ENCODE data around the gene DPEP2NB.
"Not testable (repeated sequence)": the region's sequence is repeated elsewhere in the genome, so short reads cannot be mapped to it uniquely, and the experiment has no call there.

DPEP2NB gene

DNA sequence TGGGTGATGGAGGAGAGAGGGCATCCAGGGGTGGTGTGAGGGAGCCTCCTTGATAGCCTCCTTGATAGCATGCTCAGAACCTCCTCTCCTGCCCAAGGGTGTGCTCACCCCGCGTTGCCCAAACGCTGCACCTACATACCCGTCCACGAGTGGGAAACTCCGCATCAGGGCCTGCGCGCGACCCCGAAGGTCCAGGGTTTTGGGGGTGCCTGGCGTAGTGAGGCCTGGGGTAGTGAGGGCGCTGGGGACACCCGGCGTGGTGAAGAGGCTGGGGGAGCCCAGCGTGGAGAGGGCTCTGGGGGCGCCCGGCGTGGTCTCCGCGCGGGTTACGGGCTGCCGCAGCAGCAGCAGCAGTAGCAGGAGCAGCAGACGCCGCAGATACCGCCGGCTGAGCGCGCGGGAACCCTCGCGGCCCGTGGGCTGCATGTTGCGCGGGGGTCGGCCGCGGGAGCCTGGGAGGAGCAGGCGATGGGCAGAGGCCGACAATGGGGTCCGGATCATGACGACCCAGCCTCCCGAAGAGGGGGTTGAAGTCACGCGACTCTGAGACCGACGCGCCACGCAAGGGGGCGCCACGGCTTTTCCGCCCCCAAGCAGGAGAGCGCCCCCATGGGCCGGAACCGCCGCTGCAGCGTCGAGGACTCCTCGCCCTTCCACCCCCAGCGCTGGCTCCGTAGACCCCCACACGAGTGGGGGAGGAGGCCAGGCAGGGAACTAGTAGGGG is 35.6 kb downstream of the DPEP2NB start, which contains the start of gene DPEP3:
DPEP3 (minus strand) TSS at position 545 of the 724 bp plus-strand sequence; CDS start at position 426, 119 bp downstream.
- DNase-seq, result no peak

DNA sequence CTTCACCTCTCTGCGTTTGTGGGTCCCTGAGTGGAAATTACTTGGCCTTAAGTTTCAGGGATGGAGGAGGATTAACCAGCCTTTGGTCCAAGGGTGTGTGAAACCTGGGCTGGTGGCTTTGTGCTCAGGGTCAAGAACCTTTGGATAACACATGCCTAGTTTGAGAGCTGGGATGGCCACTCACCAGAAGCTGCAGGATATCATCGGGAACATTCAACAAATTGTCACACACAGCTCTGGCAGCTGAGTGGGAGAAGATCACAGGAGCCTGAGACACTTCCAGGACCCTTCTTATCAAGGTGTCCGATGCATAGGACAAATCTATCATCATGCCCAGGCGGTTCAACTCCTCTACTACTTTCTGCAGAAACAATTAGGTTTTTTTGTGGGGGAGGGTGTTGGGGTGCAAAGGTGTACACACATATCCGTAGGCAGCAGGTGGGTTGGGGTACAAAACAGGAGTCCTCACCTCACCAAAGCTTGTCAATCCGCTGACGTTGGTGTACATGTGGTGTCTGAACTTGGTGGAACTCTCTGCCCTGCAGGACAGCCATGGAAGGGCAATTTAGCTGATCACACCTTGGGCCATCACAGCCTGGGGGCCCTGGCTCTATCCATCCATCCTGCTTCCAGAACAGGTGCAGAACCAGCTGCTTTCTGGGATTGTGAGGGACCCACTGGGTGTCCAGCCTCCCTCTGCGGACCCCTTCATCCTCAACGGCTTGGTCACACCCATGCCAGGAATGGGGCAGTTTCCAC is 38.1 kb downstream of the DPEP2NB start:
- no peak for DNase-seq

DNA sequence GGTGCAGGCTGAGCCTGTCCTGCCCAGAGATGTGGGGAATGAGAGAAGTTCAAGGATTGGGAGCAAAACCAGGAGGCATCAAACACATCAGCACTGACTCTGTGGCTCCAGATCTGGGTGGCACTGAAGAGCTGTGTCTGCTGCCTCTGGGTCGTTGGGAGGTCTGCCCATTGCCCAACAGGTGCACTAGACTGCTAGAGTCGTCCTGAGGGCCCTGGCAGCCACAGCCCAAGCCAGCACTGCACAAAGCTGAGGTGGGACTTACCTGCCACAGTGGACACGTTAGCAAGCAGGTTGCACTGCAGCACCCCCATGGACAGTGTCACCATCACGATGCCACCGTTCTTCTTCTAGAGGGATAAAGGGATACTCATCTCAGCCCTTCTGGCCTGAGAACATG is 38.7 kb downstream of the DPEP2NB start:
- no peak for DNase-seq

DNA sequence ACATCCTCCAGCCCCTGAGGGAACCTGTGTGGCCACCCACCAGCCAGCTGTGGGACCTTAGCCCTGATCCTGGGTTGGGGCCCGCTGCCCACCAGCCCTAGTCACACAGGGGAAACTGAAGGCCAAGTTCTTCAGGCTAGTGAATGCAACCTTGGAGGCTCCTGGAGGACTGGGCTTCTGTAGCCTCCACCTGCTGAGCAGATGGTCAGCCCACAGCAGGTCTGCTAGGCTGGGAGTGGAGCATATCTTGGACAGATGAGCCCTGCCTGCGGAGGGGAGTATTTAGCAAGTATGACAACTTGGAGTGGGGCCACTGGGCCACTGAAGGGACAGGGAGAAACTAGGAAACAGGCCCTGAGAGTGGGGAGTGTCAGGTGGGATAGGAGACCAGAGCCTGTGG is 39.5 kb downstream of the DPEP2NB start:
- no peak for DNase-seq

DNA sequence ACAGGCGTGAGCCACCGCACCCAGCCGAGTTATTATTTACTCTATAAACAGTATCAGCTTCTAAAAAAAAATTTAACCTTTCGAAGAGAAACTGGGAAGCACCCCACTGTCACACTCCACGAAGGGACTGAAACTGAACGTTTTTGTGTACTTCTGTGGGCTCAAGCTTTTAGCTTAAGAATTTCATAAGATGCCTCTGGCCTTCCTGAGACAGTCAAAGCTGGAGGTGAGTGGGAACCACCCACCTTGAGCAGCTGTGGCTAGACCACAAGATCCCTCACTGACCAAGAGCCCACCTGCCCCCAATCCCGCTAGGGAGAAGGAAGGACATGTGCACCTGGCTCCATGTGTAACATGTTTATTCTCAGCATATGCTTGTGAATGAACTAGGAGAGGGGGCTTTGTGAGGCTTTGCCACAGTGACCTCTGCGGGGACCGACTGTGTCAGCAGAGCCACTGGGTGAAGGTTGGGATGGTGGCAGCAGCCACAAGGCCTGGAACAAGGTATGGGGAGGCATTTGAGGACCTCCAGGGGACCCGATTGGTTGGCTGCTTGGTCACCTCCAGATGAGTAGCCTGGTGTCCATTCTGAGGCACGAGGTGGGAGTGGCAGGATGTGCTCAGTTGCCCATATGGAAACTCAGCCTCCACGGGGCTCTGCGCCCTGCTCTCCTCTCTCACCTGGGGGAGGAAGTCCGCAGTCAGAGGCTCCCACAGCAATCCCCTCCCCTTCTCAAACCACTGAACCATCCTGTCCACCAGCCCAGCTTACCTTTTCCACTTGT is 40.2 kb downstream of the DPEP2NB start:
- no peak for DNase-seq

DNA sequence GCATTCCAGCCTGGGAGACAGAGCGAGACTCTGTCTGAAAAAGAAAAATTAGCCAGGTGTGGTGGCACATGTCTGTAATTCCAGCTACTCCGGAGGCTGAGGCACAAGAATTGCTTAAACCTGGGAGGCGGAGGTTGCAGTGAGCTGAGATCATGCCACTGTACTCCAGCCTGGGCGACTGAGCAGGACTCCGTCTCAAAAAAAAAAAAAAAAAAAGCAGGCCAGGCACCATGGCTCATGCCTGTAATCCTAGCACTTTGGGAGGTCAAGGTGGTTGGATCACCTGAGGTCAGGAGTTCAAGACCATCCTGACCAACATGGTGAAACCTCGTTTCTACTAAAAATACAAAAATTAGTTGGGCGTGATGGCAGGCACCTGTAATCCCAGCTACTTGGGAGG is 43.4 kb downstream of the DPEP2NB start:
- not testable (repeated sequence) for DNase-seq

DNA sequence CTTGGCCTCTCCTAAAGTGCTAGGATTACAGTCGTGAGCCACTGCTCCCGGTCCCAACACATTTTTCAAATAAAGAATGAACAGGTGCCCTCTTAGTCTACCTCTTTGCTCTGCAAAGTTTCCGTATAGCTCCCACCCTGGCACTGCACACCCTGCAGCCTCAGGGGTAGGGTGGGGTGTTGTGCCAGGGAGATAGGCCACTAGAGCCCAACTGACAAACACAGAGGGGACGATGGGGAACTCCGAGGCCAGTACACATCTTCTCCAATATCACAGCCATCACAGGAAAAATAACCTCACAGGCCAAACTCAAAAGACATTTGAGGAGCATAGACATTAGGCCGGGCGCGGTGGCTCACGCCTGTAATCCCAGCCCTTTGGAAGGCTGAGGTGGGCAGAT is 44.6 kb downstream of the DPEP2NB start:
- DNase-seq, result no peak

DNA sequence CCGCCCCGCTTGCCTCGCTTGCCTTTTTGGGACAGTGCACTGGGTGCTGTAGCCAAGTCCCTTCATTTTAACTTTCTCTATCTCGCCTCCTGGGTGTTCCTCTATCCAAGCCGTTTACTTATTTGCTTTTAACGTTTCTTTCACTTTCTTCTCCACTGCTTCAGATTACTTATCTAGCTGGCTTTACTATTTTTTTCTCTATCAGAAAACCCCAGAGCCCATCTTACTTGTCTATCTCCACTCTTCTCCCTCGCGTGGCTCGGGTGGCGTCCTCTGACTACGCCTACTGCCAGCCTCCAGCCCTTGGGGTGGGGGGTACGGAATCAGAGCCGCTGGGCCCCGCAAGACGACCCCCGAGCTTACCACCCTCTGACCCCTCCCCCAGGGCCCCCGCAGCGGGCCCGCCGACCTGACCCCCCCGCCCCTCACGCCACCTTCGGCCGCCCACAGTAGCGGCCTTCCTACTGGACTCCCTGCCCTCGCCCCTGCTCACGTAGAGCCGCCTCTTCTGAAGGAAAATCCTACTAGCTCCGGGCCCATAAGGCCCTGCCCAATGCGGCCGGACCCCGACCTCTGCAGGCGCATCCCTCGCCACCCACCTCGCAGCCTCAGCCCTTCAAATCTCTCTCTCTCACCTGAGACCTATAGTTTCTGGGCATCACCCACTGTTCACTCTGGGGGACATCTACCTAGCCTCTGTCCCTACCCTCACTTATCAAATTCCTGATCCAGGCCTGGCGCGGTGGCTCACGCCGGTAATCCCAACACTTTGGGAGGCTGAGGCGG is 46.3 kb downstream of the DPEP2NB start:
- no peak for DNase-seq

DNA sequence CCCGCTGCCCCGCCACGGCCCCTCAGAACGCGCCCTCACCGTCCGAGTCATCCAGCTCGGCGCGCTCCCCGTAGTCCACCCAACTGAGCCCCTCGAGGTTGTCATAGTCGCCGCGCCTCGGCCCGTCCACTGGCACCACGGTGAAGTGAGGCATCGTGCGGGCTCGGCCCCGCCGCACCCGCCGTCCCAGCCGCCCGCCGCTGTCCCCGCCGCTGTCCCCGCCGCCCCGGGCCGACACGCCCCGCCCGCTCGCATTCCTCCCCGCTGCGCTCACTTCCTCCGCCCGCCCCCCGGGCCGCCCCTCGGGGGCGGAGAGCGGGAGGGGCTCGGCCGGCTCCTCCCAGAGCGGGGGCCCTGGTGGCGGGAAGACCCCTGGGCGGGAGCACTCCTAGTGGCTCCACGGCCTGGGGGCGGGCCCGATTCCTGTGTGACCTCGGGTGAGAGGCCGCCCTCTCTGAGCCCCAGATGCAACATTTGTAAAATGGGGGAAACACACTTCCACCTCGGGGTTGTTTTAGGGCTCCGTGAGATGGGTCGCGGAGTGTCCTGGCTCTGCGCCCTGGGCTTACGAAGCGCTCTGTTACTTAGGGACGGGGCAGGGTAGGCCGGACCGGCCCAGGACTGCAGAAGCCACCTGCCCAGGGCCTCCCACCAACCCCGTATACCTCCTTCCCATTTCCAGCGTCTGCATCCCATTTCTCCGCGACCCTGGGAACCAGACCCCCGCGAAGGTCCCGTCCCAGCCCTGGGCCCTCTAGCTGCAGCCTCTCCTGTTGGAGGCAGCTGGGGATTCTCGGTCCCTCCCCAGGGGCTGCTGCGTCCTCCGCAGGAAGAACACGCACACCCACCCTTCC is 47.1 kb downstream of the DPEP2NB start, which contains the start of gene SLC12A4:
SLC12A4 (minus strand) TSS at position 238 of the 854 bp plus-strand sequence; CDS start at position 154, 84 bp downstream.
- peak; percentile 78 for DNase-seq

DNA sequence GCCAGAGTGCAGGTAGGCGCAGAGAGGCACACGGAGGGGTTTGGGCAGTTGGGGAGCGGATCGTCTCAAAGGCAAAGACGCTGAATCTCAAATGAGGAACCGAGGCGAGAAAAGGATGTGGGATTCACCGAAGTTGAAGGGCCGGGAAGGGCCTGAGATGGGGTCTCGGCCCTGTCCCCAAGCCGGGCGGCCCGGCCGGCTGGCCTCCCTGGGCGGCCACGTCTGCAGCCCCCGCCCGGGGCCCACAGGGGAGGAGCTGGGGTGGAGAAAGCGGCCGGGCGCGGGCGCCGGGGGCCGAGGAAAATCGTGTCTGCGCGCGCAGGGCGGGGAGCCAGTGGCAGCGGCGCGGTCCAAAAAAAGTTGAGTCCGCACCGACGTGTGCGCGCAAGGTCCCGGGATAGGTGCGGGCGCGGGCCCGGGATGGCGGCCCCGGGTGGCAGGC is 47.7 kb downstream of the DPEP2NB start:
- peak; percentile 22 for DNase-seq

DNA sequence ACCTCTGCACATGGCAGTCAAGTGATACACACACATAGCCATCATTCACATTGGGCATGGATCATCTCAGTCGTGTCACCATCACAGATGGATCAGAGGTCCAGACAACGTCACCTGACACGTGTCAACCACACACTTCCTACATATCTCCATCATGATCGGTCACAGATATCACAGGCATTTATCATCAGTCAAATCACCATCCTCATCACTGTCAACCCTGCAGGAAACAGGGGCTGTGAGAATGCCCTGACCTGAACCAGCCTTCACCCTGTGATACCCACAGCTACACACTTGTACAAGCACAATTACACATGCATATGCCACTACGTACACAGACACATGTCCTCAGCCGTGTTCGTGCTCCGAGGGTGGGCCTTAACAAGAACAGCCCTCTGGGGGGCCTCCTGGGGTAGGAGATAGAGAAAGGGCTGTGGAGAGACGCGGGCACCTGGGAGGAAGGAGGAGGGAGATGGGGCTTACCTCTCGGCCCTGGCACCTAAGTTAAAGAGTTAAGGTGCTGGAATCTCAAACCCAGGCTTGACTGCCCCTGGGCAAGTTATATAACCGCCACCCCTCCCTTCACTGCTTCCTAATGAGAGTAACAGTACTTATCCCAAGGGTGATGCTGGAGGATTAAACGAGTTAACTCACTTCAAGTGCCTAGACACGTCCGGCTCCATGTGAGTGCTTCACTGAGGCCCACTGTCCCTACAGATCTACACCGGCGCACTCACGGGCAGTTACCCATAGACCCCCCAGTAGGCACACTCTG is 48.3 kb downstream of the DPEP2NB start:
- no peak for DNase-seq

DNA sequence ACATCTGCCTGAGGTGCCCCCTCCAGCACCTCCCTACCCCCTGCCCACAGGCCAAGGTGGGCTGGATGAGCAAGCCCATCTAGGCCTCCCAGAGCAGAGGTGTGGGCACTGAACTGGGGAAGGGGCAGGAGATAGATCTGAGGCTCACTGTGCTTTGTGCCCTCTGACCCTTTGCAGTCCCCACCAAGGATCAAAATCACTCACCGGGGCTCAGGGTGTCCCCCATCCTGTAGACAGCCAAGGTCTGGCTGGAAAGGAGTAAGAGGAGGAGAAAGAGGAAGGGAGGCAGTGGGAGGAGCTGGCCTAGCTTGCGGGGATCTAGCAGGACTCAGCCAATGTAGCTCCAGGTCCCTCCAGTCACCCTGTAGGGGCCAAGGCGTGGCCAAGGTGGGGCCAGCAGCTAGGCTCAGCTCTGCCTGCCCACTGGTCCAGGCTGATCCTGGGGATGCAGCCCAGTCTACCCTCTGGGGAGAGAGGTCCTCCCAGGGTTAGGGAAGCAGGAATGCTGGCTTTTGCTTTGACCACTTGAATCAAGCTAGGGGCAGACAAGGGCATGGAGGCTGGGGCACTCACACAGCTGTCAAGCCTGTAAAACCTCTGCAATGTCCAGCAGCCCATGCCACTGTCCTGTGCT is 49.0 kb downstream of the DPEP2NB start:
- DNase-seq, result no peak

DNA sequence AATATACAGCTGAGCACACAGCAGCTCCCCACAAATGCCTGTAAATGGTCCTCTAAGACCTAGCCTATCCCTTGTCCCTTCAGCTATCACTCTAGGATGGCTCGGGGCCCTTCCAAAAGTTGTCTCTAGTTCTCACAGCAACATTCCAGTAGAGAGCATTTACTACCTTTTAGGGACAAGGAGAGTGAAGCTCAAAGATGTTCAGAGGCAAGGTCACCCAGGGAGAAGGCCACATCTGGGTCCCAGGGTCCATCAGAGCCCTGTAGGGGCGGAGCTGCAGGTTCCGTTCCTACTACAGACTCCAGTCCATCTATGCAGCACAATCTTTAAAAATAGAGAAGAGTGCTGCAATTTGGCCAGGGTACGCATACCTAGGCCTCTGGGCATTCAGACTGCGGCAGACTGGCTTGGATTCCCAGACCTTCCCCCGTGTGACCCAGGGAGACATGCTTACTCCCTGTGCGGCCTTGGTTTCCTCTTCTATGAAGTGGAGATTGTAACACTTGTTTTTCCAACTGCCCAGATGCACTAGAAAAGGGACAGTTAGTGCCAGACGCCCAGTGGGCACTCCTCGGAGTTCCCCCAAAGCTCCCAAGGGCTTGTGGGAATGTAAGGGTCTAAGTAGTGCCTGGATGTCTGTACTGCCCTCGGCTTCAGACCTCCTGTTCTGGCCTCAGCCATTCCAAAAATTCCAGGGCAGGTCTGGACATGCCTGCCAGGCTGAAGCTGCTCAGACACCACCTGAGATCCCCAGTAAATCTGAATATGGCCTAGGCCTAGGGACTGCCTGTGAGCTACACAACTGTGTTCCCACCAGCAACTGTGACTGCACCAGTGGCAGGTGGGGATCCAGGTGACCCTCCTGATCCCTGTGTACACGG is 49.8 kb downstream of the DPEP2NB start:
- DNase-seq, result no peak

DNA sequence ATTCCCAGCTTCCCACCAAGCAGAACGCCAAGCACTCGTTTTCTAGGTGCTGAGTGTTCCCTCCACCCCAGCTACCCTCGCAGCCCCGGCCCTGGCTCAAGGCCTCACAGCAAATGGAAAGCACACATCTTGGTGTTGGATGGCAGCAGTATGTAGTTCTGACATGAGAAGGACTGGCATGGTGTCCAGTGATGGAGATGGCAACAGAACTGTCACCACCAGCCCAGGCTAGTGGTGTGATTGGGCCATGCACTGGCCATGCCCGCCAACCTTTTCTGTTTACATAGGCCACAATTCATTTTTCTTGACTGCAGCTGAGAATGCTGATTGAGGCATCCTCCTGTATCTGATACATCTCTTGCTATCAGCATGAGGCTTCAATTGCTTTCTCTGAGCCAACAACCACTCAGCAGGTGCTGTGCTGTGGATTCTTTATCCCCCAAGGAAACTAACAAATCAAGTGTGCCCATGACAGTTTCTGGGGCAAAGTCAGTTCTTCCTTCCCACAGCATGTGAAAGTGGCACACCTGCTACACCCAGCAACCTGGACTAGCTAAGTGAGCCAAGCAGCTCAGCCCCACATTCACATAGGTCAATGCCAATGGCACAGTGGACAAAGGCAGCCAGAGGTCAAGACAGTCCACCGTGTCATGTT is 51.1 kb downstream of the DPEP2NB start:
- no peak for DNase-seq

DNA sequence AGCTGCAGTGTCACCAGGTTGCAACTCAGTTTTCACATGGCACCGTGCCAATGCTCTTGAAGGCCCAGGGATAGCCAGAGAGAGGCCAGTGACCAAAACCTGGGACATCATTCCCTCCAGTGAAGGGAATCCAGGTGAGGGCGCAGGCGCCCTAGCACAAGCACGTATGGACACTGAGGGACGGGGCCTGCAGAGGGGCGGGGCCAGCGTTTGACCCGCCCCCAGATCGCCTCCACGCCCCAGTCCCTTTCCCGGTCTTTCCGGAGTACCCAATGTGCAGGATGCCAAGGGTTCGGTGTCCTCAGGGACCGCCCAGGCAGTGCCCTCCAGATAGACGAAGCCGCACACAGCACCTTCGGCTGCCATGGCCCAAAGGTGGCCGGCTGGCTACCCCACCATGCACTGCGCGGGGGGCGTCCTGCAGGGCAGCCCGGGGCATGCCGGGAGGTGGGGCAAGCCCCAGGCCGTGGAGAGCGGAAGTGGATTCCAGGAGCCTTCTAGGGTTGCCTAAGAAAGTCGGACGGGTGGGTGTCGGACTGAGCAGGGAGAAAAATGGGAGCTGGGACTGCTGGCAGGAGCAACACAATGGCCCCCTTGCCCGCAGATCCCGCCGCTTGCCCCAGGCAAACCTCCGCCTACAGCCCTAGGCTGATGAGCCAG is 51.9 kb downstream of the DPEP2NB start:
- no peak for DNase-seq
